ENCODE data around the gene IQCF5.

- TF ChIP-seq CTCF (IDR thresholded peaks at IDR 0.05 in 2 of 3, conservative IDR thresholded peaks at IDR 0.05 in 1 of 3; ENCODE audit: borderline replicate concordance in 1 of 3, insufficient read depth in 1 of 3, low read depth in 2 of 3, low read length in 2 of 3) (no peak), POLR2A (IDR thresholded peaks at IDR 0.05; ENCODE audit: borderline replicate concordance, extremely low read depth, insufficient read depth, insufficient read length) (no peak), EZH2 (IDR thresholded peaks at IDR 0.05) (no peak), EZH2phosphoT487 (IDR thresholded peaks at IDR 0.05; ENCODE audit: borderline replicate concordance) (no peak), ZBTB33 (IDR thresholded peaks at IDR 0.05; ENCODE audit: extremely low read depth, insufficient replicate concordance, low read length) (no peak), RAD21 (IDR thresholded peaks at IDR 0.05; ENCODE audit: low read depth) (no peak)
- TF ChIP-seq, protein P1, sequence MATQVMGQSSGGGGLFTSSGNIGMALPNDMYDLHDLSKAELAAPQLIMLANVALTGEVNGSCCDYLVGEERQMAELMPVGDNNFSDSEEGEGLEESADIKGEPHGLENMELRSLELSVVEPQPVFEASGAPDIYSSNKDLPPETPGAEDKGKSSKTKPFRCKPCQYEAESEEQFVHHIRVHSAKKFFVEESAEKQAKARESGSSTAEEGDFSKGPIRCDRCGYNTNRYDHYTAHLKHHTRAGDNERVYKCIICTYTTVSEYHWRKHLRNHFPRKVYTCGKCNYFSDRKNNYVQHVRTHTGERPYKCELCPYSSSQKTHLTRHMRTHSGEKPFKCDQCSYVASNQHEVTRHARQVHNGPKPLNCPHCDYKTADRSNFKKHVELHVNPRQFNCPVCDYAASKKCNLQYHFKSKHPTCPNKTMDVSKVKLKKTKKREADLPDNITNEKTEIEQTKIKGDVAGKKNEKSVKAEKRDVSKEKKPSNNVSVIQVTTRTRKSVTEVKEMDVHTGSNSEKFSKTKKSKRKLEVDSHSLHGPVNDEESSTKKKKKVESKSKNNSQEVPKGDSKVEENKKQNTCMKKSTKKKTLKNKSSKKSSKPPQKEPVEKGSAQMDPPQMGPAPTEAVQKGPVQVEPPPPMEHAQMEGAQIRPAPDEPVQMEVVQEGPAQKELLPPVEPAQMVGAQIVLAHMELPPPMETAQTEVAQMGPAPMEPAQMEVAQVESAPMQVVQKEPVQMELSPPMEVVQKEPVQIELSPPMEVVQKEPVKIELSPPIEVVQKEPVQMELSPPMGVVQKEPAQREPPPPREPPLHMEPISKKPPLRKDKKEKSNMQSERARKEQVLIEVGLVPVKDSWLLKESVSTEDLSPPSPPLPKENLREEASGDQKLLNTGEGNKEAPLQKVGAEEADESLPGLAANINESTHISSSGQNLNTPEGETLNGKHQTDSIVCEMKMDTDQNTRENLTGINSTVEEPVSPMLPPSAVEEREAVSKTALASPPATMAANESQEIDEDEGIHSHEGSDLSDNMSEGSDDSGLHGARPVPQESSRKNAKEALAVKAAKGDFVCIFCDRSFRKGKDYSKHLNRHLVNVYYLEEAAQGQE (IDR thresholded peaks at IDR 0.05; ENCODE audit: low read depth), result no peak
- TF ChIP-seq, protein P2, sequence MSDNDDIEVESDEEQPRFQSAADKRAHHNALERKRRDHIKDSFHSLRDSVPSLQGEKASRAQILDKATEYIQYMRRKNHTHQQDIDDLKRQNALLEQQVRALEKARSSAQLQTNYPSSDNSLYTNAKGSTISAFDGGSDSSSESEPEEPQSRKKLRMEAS (IDR thresholded peaks at IDR 0.05), result no peak
- TF ChIP-seq, protein P3, sequence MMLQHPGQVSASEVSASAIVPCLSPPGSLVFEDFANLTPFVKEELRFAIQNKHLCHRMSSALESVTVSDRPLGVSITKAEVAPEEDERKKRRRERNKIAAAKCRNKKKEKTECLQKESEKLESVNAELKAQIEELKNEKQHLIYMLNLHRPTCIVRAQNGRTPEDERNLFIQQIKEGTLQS (IDR thresholded peaks at IDR 0.05), result no peak
Measured at GRCh38 chr3:51830345-51830744, 45.1 kb downstream of the IQCF5 start.
